ENCODE measurements around the gene C2orf68. TPM values are rescaled to one million over a fixed set of nuclear protein-coding genes. Genes with fewer than 3 reads are reported as not detected.

Gene C2orf68
- total RNA-seq, 1 experiment from 2014 or later = 23.7 TPM

DNA sequence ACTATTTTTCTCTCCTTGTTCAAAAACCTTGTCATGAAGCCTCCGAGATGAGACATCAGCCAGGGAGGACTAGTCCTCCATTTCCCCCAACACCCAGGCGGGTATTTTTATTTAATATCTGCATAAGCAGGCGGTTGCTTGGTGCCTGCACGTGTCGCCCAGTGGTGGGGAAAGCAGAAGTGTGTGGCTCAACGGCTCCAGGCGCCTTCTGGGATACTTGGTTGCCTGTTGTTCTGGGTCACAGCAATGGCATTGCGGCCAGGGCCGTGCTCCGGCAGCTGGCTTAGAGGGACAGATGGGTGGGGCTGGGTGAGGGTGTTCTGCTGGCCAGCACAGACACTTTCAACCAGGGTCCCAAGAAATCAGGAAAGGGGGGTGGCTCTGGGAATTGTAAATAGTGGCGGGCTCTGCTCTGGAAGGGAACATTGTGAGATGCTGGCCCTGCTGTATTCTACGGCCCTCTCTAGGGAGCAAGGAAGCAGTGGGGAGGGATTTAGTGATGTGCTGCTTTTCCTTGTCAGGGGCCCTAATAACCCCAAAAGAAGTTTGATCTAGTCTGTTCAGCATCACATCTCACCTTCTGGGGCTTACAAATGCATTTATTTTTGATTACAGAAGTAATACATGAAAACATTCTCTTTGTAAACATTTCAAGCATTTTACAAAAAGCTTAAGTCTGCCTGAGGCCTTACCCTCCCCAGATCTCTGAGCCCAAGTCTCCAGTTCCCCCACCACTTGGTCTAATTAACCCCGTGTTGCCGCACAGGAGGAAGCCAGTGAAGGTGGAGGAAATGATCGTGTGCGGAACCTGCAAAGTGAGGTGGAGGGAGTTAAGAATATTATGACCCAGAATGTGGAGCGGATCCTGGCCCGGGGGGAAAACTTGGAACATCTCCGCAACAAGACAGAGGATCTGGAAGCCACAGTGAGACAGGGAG lies 33.4 kb downstream of the C2orf68 start:
- peaks cover 27% of the 10 kb centered on the region for H3K4me1 ChIP-seq (ENCODE audit: control insufficient read depth, insufficient read depth, low read length)
- ATAC-seq = peak; percentile 52
- H3K27ac ChIP-seq (ENCODE audit: low read length) = peak overlapping the region; percentile 89
- peak overlapping the region; percentile 49 to 66 for H3K4me3 ChIP-seq (ENCODE audit: low read depth in 2 of 2, low read length in 2 of 2)
- no peaks in the 10 kb centered on the region for H3K9me3 ChIP-seq (ENCODE audit: control insufficient read depth, insufficient read depth, low read depth, low read length)
- ChIA-PET CTCF (no interaction called here), POLR2A (interaction anchor here (0.6 kb wide), 1 partner anchor 9 kb away, joined by 3 read pairs; no protein-coding TSS in a partner anchor)
- TF ChIP-seq POLR2AphosphoS5 (IDR thresholded peaks at IDR 0.05; ENCODE audit: low read depth, low read length) = no peak
- TF ChIP-seq TCF7L2 (IDR thresholded peaks at IDR 0.05; ENCODE audit: low read depth, low read length) = no peak
- TF ChIP-seq, protein P1, sequence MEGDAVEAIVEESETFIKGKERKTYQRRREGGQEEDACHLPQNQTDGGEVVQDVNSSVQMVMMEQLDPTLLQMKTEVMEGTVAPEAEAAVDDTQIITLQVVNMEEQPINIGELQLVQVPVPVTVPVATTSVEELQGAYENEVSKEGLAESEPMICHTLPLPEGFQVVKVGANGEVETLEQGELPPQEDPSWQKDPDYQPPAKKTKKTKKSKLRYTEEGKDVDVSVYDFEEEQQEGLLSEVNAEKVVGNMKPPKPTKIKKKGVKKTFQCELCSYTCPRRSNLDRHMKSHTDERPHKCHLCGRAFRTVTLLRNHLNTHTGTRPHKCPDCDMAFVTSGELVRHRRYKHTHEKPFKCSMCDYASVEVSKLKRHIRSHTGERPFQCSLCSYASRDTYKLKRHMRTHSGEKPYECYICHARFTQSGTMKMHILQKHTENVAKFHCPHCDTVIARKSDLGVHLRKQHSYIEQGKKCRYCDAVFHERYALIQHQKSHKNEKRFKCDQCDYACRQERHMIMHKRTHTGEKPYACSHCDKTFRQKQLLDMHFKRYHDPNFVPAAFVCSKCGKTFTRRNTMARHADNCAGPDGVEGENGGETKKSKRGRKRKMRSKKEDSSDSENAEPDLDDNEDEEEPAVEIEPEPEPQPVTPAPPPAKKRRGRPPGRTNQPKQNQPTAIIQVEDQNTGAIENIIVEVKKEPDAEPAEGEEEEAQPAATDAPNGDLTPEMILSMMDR (IDR thresholded peaks at IDR 0.05) = no peak
- TF ChIP-seq SIN3A (IDR thresholded peaks at IDR 0.05; ENCODE audit: borderline replicate concordance, insufficient read depth, low read depth, low read length) = no peak
- TF ChIP-seq, protein P2, sequence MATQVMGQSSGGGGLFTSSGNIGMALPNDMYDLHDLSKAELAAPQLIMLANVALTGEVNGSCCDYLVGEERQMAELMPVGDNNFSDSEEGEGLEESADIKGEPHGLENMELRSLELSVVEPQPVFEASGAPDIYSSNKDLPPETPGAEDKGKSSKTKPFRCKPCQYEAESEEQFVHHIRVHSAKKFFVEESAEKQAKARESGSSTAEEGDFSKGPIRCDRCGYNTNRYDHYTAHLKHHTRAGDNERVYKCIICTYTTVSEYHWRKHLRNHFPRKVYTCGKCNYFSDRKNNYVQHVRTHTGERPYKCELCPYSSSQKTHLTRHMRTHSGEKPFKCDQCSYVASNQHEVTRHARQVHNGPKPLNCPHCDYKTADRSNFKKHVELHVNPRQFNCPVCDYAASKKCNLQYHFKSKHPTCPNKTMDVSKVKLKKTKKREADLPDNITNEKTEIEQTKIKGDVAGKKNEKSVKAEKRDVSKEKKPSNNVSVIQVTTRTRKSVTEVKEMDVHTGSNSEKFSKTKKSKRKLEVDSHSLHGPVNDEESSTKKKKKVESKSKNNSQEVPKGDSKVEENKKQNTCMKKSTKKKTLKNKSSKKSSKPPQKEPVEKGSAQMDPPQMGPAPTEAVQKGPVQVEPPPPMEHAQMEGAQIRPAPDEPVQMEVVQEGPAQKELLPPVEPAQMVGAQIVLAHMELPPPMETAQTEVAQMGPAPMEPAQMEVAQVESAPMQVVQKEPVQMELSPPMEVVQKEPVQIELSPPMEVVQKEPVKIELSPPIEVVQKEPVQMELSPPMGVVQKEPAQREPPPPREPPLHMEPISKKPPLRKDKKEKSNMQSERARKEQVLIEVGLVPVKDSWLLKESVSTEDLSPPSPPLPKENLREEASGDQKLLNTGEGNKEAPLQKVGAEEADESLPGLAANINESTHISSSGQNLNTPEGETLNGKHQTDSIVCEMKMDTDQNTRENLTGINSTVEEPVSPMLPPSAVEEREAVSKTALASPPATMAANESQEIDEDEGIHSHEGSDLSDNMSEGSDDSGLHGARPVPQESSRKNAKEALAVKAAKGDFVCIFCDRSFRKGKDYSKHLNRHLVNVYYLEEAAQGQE (IDR thresholded peaks at IDR 0.05; ENCODE audit: insufficient read depth in 1 of 2, low read depth in 2 of 2, low read length in 1 of 2) = no peak
- DNase-seq (ENCODE audit: low read depth, low spot score) = no peak
- in situ Hi-C loops (cut with HindIII; ENCODE audit: low pct_unique_long_range_greater_than_20kb, low sequenced_read_pairs) = no loop called here
- intact Hi-C loops (cut with micrococcal nuclease; ENCODE audit: unreplicated experiment) = no loop called here
- no TSS peak for BruUV-seq (replicated peaks)
- no peaks in the 10 kb centered on the region for H3K27me3 ChIP-seq (ENCODE audit: control insufficient read depth, insufficient read depth, low read length)
- no peaks in the 10 kb centered on the region for H3K36me3 ChIP-seq (ENCODE audit: control insufficient read depth, insufficient read depth, low read length)

DNA sequence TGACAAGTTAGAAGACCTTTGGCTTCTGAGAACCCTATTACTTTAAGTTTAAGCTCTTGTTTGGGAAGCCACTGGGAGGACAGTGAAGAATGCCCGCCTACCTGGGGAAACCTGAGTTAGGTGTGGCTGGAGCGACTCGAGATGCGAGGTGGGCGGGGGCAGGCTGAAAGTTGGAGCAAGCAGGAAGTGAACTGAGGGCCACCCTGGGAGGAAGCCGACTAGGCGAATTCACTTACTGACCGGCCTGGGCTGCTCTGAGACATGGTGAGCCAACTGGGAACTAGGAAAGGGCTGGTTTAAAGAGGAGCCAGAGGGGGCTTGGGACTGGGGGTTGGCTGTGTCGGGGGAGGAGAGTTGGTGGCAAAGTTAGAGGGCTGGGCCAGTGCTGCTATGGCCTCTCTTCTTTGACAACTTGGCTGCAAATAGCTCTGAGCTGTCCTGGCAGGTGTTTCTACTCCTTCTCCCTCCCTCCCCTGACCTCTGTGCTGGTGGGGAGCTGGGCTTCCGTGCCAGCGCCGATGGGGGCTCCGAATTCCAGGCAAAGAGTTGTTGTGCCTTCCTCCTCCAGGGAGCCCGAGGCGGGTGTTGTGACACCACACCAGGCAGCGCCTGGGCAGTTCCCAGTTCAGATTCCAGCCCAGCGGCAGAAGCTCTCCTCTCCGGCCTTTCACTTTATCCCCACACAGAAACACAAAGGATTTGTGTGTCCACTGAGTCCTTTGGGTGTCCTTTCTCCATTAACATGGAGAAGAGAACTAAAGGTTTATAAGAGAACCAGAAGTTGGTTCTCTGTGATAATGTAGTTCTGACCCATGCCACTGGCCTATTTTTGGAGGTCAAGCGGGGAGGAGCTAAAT lies 34.3 kb downstream of the C2orf68 start, which contains the start of gene VAMP8:
Gene VAMP8 (plus strand): TSS at position 201 of the 857 bp plus-strand sequence. CDS start 61 bp downstream, at position 262.
- no peak for TF ChIP-seq TCF7L2 (IDR thresholded peaks at IDR 0.05; ENCODE audit: low read depth, low read length)
- TF ChIP-seq SIN3A (IDR thresholded peaks at IDR 0.05; ENCODE audit: borderline replicate concordance, insufficient read depth, low read depth, low read length) = peak; percentile 83
- TF ChIP-seq POLR2AphosphoS5 (IDR thresholded peaks at IDR 0.05; ENCODE audit: low read depth, low read length) = peak; percentile 27; the same call in 1 of the 2 replicates
- DNase-seq (ENCODE audit: low read depth, low spot score) = no peak
- intact Hi-C loops (cut with micrococcal nuclease; ENCODE audit: unreplicated experiment) (no loop called here), in situ Hi-C loops (cut with HindIII; ENCODE audit: low pct_unique_long_range_greater_than_20kb, low sequenced_read_pairs) (no loop called here)
- H3K4me1 ChIP-seq (ENCODE audit: control insufficient read depth, insufficient read depth, low read length) = peaks cover 27% of the 10 kb centered on the region
- ChIA-PET CTCF (no interaction called here), POLR2A (interaction anchor here (0.6 kb wide), 2 partner anchors 9 to 80 kb away, joined by 3 to 9 read pairs; no protein-coding TSS in a partner anchor)
- no TSS peak for BruUV-seq (replicated peaks)
- no peaks in the 10 kb centered on the region for H3K9me3 ChIP-seq (ENCODE audit: control insufficient read depth, insufficient read depth, low read depth, low read length)
- peak within 1 kb of the TSS; percentile 49 to 66 for H3K4me3 ChIP-seq (ENCODE audit: low read depth in 2 of 2, low read length in 2 of 2)
- ATAC-seq = peak; percentile 87
- H3K27ac ChIP-seq (ENCODE audit: low read length) = peak within 1 kb of the TSS; percentile 89
- no peaks in the 10 kb centered on the region for H3K36me3 ChIP-seq (ENCODE audit: control insufficient read depth, insufficient read depth, low read length)
- H3K27me3 ChIP-seq (ENCODE audit: control insufficient read depth, insufficient read depth, low read length) = no peaks in the 10 kb centered on the region

Data from Panc1 (cell line).